H54 (cell line): Measurements from ENCODE around the gene NOVA2.

Experiments used
- DNase-seq: peaks from one replicate; pipeline ENCODE4 v3.0.0; 2011; ENCODE audit warnings: low spot score, mixed read lengths; ENCODE audit not compliant: insufficient read length
- FAIRE-seq: peaks from 3 replicates; lab custom pipeline; 2011; peaks lifted over from hg19 to GRCh38; lab: Jason Lieb, UNC
- POLR2A ChIP-seq: IDR thresholded peaks from 2 replicates; pipeline ENCODE4 v1.6.1; 2011; ENCODE audit warnings: low read depth, mild to moderate bottlenecking, low read length

NOVA2 gene

GRCh38 chr19:45889210-45889885 is 84.3 kb downstream of the NOVA2 start:
- FAIRE-seq (no peak), DNase-seq (no peak)
- TF ChIP-seq POLR2A, result no peak

GRCh38 chr19:45887200-45887710 is 86.4 kb downstream of the NOVA2 start:
- FAIRE-seq (no peak), DNase-seq (no peak)
- no peak for TF ChIP-seq POLR2A

- DNase-seq (peak; percentile 75), FAIRE-seq (peak; percentile 57)
- TF ChIP-seq POLR2A, result no peak
These were observed 87.1 kb downstream of the NOVA2 start for GRCh38 chr19:45886427-45887199.

- peak; percentile 38; the same call in 1 of the 2 replicates for TF ChIP-seq POLR2A
- FAIRE-seq (no peak), DNase-seq (peak; percentile 75)
These were observed 87.9 kb downstream of the NOVA2 start, which contains the start of gene IRF2BP1 for GRCh38 chr19:45885556-45886426. Gene IRF2BP1 (minus strand): TSS chr19:45886141. CDS start chr19:45885774, 367 bp downstream.

GRCh38 chr19:45884682-45885555 is 88.7 kb downstream of the NOVA2 start:
- DNase-seq (no peak), FAIRE-seq (no peak)
- no peak for TF ChIP-seq POLR2A

GRCh38 chr19:45883881-45884681 is 89.6 kb downstream of the NOVA2 start:
- no peak for TF ChIP-seq POLR2A
- DNase-seq, result no peak
- no peak for FAIRE-seq
